CD1c-positive myeloid dendritic cell (primary cell): ENCODE results near the gene DUS2.
"Not testable (repeated sequence)": the region's sequence is repeated elsewhere in the genome, so short reads cannot be mapped to it uniquely, and the experiment has no call there.

ENCODE experiments used
- DNase-seq: peaks from one replicate; pipeline ENCODE4 v3.0.0-alpha.2; 2016; ENCODE audit errors: extremely low spot score

Gene DUS2

DNA sequence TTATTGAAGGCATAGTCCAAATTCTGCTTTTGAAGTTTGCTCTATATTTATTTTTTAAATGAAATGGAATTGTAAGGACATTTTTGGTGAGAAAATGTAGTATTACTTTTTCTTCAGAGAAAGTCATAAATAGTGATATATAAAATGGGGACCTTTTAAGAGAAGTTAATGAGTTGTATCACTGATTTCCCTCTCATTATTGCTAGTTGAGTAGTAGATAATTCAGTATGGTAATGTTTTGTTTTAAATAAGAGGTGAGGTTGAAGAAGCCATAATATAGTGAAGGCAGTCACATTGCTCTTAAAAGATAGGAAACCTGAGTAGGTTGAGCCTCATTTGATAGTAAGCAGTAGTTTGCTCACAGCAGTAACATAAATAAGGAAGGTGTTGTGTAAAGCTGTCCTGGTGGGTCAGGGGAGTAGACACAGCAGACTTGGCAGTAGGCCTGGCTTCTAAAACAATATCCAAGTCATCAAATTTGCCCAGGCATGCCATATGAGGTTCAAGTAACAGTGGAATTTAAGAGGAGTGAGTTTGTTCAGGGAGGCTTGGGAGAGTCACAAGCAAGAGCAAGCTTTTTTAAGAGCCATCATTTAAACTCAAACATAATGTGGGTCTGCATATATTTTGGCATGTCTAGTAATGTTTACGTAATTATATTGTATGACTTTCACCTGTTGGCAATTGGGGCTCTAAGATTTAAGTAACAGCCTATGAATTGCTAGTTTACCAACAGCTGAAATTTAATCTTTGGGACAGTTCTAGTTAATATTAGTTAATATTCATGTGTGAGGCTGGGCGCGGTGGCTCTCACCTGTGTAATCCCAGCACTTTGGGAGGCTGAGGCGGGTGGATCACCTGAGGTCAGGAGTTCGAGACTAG, 68.5 kb downstream of the DUS2 start:
- no peak for DNase-seq

DNA sequence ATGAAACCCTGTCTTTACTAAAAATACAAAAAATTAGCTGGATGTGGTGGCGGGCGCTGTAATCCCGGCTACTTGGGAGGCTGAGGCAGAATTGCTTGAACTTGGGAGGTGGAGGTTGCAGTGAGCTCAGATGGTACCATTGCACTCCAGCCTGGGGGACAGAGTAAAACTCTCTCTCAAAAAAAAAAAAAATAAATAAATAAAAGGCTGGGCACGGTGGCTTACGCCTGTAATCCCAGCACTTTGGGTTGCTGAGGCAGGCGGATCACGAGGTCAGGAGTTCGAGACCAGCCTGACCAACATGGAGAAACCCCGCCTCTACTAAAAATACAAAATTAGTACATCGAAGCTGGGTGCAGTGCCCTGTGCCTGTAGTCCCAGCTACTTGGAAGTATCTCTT, 69.2 kb downstream of the DUS2 start:
- not testable (repeated sequence) for DNase-seq

DNA sequence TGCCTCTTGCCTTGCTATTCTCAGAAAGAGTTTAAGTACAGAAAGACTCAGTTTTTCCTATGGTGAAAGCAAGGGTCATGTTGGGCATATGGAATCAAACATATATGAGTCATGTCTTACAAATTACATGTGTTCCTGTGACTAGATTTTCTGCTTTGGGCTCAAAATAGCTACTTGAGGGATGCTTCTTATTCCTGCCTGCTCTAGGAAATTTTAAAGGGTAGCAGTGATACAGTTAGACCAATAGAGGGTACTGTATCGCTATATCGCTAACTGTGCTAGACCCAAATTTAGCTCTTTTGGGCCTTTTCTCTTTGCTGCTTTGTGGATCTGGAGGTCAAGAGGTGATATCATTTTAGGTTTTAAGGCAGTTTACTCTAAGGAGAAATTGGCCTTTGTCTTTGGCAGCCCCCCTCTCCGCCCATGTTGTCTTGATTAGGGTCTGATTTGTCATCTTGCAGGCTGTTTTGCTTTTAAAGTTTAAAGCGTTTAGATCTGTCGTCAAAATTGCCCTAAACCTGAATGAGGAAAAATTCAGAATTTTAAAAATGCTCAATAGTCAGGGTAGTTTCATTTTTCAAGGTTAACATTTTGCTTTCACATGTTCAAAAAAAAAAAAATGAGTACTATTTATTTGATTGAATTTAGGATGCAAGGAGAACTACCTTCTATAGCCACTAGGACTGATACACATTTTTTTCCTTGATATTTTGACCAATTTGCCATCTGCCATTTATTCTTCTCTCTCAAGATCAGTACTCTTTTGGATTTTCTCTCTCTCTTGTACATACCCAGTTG, 70.9 kb downstream of the DUS2 start:
- DNase-seq, result no peak

DNA sequence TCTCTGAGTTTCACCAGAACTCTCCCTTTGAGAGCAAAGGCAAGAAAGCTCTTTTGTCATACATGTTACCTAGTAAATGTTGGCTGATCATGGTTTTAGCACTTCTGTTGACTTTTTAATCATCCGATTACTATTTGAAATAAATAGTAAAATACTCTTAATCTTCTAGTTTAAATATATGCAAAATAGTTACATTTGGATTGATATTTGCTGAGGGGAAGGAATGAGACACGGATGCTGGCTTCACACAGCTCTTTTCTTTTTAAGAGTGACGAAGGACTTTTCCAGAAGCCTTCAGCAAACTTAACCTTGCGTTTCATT, 71.5 kb downstream of the DUS2 start:
- DNase-seq, result no peak

DNA sequence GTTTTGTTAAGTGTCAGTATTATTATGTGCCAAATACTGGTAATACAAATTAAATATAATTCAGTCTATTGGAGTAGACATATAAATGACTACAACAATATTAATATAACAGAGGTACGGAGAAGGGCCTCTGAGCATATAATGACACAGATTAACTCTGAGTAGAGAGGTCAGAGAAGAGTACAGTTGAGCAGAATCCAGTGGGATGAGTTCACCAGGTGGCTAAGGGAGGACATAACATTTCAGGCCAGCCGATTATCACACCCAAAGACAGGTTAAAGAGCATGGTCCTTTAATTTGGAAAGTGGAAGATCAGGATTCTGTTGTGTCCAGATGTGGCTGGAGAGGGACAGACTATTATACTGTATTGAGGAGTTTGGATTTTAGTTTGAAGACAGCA, 73.4 kb downstream of the DUS2 start:
- no peak for DNase-seq

DNA sequence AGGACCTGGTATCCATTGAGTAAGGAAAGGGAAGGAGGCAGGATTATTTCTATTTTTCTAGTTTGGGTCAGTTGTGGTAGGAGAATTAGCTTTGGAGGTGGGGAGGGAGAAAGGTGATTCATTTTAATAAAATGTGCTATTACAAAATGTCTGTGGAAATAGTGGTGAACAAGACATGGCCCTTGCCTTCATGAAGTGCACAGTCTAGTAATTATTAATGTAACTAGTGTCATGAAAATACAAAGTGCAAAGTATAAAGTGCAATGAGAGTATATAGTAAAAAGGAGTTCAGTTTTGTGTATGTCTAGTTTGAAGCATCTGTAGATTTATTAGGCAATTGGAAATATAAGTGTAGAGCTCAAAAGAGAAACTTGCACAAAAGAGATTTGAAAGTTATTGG, 74.0 kb downstream of the DUS2 start:
- DNase-seq, result no peak

DNA sequence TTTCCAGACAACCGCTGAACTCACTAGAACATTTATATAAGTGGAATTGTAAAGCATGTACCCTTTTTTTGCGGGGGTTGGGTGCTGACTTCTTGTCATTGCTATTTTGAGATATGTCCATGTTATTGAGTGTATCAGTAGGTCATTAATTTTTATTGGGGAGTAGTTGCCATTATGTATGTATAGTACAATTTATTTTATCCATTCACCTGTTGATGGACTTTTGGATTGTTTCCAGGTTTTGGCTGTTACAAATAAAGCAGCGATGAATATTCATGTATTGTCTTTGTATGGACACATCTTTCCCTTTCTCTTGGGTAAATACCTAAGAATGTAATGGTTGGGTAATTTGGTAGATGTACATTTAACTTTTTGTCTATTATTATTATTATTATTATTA, 74.8 kb downstream of the DUS2 start:
- no peak for DNase-seq

DNA sequence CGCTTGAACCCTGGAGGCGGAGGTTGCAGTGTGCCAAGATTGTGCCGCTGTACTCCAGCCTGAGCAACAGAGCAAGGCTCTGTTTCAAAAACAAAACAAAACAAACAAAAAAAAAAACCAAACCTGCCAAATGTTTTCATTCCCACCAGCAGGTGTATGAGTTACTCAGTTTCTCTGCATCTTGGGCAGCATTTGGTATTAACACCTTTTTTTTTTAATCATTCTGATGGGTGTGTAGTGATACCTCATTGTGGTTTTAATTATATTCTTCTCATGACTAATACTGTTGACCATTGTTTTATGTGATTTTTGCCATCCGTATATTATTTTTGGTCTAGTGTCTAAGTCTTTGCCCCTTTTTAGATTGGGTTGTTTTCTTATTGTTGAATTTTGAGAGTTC, 77.4 kb downstream of the DUS2 start:
- DNase-seq, result no peak

DNA sequence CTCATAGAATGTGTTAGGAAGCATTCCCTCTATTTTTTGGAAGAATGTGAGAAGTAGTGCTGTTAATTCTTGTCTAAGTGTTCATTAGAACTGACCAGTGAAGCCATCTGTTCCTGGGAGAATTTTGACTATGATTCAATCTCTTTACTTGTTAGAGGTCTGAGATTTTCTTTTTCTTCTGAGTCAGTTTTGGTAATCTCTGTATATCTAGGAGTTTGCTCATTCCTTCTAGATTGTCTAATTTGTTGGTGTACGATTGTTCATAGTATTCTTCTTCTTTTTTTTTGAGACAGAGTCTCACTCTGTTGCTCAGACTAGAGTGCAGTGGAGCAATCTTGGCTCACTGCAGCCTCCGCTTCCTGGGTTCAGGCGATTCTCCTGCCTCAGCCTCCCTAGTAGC, 82.5 kb downstream of the DUS2 start:
- DNase-seq, result no peak

DNA sequence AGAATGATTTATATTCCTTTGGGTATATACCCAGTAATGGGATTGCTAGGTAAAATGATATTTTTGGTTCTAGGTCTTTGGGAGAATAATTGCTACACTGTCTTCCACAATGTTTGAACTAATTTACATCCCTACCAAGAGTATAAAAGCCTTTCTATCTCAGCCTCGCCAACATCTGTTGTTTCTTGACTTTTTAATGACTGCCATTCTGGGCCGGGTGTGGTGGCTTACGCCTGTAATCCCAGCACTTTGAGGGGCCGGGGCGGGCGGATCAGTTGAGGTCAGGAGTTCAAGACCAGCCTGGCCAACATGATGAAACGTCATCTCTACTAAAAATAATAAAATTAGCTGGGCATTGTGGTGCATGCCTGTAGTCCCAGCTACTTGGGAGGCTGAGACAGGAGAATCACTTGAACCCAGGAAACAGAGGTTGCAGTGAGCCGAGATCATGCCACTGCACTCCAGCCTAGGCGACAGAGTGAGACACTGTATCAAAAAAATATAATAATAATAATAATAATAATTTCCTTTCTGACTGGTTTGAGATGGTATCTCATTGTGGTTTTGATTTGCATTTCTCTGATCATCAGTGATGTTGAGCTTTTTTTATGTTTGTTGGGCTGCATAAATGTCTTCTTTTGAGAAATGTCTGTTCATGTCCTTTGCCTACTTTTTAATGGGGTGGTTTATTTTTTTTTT, 84.3 kb downstream of the DUS2 start:
- DNase-seq, result not testable (repeated sequence)

DNA sequence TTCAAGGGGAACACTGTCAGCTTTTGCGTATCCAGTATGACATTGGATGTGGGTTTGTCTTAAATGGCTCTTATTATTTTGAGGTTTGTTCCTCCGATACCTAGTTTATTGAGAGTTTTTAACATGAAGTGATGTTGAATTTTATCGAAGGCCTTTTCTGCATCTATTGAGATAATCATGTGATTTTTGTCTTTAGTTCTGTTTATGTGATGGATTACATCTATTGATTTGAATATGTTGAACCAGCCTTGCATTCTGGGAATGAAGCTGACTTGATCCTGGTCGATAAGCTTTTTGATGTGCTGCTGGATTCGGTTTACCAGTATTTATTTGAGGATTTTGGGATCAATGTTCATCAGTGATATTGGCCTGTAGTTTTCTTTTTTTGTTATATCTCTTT, 86.1 kb downstream of the DUS2 start:
- not testable (repeated sequence) for DNase-seq

DNA sequence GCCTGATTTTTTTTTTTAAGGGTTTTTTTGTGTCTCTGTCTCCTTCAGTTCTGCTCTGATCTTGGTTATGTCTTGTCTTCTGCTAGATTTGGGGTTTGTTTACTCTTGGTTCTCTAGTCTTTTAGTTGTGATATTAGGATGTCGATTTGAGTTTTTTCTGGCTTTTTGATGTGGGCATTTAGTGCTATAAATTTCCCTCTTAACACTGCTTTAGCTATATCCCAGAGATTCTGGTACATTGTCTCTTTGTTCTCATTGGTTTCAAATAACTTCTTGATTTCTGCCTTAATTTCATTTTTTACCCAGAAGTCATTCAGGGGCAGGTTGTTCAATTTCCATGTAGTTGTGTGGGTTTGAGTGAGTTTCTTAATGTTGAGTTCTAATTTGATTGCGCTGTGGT, 87.5 kb downstream of the DUS2 start:
- not testable (repeated sequence) for DNase-seq

DNA sequence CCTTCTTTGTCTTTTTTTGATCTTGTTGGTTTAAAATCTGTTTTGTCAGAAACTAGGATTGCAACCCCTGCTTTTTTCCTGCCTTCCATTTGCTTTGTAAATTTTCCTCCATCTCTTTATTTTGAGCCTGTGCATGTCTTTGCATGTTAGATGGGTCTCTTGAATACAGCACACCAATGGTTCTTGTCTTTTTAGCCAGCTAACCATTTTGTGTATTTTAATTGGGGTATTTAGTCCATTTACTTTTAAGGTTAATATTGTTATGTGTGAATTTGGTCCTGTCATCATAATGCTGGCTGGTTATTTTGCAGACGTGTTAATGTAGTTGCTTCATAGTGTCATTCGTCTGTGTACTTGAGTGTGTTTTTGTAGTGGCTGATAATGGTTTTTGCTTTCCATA, 88.3 kb downstream of the DUS2 start:
- no peak for DNase-seq

DNA sequence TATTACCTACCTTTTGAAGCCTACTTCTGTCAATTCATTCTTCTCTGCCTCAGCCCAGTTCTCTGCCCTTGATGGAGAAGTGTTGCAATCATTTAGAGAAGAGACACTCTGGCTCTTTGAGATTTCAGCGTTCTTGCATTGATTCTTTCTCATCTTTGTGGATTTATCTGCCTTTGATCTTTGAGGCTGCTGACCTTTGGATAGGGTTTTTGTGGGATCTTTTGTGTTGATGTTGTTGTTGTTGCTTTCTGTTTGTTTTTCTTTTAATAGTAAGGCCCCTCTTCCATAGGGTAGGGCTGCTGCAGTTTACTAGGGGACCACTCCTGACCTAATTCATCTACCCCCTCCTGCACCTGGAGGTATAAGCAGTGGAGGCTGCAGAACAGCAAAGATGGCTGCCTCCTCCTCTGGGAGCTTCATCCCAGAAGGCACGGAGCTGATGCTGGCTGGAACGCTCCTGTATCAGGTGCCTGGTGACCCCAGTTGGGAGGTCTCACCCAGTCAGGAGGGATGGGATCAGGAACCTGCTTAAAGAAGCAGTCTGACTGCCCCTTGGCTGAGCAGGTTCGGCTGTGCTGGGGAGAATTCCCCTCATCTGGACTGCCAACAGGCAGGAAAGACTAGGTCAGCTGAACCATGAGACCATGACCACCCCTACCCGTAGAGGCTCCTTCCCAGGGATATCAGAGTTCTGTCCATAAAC, 90.1 kb downstream of the DUS2 start:
- DNase-seq, result no peak

DNA sequence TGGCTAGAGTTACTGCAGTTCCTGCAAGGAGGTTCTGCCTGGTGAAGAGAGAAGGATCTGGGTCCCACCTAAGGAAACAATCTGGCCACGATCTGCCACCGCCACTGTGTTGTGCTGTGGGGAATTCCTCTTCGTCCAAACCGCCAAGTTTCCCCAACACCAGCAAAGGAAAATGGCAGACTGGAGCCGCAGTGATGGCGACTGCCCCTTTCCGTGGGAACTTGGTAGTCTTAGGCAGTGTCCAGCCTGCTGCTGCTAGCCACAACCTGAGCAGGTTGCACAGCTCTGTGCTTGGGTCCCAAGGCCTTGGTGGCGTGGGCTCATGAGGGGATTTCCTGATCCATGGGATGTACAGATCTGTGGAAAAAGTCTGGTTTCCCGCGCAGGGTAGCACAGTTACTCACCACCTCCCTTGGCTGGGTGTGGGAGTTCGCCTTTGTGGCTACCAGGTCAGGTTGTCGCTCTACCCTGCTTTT, 90.7 kb downstream of the DUS2 start:
- DNase-seq, result no peak

DNA sequence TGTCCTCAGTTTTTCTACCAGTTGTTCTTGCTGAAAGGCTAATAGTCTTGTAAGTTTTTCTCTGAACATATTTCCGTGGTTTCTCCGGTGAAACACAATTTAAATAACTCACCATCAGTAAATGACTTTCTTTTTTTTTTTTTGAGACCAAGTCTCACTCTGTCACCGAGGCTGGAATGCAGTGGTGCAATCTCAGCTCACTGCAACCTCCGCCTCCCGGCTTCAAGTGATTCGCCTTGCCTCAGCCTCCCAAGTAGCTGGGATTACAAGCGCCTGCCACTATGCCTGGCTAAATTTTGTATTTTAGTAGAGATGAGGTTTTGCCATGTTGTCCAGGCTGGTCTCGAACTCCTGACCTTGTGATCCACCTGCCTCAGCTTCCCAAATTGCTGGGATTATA, 91.9 kb downstream of the DUS2 start:
- DNase-seq, result not testable (repeated sequence)

DNA sequence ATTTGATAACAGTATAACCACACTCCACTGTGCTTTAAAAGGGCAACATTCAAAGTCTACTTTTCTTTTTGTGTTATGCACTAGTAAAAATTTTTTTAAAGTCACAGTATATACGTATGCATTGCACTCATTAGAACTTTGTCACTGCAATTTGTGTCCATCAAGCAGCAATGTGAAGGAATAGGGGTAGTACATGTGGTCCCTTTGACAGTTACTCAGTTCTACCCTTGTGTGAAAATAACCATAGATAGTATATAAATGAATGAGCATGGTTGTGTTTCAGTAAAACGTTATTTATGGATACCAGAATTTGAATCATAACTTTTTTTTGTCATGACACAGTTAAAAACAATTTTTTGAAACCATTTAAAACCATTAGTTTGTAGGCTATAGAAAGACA, 92.8 kb downstream of the DUS2 start:
- no peak for DNase-seq

DNA sequence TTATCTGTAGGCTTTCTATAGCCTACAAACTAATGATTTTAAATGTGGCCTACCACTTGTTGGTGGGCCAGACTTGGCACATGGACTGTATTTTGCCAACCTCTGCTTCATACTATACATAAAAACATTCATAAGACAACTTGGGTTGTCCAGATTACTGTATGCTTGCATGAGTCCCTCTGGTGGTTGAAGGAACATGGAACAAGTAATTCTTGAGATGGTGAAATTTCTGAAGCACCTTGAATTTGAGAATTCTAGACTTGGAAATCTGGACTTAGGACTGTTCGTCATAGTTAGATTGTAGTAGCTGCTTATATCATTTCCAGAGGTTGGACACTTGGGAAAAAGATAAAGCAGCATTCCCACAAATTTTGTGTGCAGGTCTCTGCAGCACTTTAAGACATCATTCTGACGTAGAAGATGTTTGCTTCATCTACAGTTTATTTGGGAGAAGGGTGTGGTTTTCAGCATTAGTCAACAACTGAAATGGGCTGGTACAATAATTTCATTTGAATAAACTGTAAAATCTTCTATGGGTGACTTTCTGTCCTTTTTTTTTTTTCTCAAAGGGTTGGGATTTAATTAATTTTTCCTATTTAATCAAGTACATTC, 93.3 kb downstream of the DUS2 start:
- peak; percentile 47 for DNase-seq

DNA sequence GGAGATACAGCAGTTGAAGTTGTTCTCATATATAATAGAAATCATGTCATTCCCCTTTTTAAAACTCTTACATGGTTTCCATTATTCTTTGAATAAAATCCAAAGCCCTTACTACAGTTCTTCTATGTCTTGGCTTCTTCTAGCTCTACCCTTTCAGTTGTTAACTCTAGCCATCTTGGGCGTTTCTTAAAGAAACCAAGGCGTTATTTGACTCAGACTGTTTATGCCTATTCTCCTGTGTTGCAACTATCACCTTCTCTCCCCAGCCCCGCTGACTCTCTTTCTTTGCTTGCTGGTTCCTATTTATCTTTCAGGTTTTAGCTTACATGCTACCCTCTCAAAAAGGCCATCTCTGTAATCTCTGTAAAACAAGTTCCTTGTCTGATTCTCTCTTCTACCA, 94.8 kb downstream of the DUS2 start:
- no peak for DNase-seq

DNA sequence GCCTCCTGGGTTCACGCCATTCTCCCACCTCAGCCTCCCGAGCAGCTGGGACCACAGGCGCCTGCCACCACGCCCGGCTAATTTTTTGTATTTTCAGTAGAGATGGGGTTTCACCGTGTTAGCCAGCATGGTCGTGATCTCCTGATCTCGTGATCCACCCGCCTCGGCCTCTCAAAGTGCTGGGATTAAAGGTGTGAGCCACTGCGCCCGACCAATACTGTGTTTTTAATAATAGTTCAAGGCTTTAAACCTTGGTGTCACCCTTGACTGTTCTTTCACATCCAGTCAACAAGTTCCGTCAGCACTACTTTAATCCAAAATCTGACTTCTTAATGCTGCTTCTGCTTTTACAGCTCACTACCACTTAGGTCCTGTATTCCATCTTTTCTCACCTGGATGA, 95.9 kb downstream of the DUS2 start:
- not testable (repeated sequence) for DNase-seq

DNA sequence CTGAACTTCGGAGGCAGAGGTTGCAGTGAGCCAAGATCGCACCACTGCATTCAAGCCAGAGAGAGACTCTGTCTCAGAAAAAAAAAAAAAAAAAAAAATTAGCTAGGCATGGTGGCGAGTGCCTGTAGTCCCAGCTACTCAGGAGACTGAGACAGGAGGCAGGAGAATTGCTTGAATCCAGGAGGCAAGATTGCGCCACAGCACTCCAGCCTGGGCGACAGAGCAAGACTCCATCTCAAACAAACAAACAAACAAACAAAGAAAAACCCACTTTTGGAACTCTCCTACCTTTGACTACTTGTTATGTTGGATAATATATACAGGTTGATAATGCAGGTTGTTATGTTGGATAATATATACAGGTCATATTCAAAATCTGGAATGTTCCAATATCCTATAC, 97.4 kb downstream of the DUS2 start:
- not testable (repeated sequence) for DNase-seq
